Retinal pigment epithelial cell (primary cell): ENCODE results near the gene SLC25A12.

Source experiments
- DNase-seq: peaks from one replicate; pipeline ENCODE4 v3.0.0-alpha.2; 2010; ENCODE audit warnings: low read depth
- H3K4me3 ChIP-seq: 2 replicates; pipeline ENCODE4 v1.5.1; 2011; ENCODE audit warnings: mild to moderate bottlenecking, low read length, control low read depth, moderate library complexity
- TF ChIP-seq, protein P1 (sequence below): conservative IDR thresholded peaks from 2 replicates; pipeline ENCODE4 v1.5.1; 2011; ENCODE audit warnings: low read depth, low read length, control low read depth, inconsistent platforms

The SLC25A12 gene, protein sequence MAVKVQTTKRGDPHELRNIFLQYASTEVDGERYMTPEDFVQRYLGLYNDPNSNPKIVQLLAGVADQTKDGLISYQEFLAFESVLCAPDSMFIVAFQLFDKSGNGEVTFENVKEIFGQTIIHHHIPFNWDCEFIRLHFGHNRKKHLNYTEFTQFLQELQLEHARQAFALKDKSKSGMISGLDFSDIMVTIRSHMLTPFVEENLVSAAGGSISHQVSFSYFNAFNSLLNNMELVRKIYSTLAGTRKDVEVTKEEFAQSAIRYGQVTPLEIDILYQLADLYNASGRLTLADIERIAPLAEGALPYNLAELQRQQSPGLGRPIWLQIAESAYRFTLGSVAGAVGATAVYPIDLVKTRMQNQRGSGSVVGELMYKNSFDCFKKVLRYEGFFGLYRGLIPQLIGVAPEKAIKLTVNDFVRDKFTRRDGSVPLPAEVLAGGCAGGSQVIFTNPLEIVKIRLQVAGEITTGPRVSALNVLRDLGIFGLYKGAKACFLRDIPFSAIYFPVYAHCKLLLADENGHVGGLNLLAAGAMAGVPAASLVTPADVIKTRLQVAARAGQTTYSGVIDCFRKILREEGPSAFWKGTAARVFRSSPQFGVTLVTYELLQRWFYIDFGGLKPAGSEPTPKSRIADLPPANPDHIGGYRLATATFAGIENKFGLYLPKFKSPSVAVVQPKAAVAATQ

DNA sequence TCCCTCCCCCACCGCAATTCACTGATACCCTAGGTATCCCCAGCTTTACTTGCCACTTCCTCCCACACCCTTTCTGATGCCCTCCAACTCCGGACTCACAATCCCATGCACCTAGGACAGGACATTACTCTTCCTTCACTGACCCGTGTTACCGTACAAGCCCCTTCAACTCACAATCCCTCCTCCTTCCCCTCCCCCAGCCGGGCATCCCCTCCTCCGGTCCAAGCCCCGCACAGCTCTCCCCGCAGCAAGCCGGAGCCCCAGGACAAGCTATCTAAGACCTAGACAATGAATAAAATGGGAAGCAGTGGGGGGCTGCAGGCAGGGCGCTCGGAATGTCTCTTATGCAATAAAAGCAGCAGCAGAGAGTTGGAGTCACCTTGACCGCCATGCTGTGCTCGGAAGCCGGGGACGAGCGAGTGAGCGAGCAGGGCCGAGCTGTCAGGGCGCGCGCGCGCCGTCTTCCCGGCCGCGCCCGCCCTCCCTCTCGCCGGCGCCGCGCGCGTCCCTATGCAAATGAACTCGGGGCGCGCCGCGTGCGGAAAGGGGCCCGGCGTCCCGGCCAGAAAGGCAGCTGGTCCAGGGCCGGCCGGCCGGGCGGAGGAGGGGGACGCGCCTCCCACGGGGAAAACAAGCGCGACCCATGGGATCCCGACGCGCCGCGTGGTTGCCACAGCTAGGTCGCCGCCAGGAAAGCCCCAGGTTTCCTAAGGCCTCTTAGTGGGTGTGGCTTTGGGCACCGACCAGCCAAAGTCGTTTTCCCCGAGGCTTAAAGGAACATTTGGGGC lies at the start of gene SLC25A12:
Gene SLC25A12, minus strand, starts transcription at position 421 of the 788 bp plus-strand sequence. Its CDS starts 30 bp downstream, at position 391.
- peak; percentile 31 for DNase-seq
- TF ChIP-seq, protein P1, sequence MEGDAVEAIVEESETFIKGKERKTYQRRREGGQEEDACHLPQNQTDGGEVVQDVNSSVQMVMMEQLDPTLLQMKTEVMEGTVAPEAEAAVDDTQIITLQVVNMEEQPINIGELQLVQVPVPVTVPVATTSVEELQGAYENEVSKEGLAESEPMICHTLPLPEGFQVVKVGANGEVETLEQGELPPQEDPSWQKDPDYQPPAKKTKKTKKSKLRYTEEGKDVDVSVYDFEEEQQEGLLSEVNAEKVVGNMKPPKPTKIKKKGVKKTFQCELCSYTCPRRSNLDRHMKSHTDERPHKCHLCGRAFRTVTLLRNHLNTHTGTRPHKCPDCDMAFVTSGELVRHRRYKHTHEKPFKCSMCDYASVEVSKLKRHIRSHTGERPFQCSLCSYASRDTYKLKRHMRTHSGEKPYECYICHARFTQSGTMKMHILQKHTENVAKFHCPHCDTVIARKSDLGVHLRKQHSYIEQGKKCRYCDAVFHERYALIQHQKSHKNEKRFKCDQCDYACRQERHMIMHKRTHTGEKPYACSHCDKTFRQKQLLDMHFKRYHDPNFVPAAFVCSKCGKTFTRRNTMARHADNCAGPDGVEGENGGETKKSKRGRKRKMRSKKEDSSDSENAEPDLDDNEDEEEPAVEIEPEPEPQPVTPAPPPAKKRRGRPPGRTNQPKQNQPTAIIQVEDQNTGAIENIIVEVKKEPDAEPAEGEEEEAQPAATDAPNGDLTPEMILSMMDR = no peak

DNA sequence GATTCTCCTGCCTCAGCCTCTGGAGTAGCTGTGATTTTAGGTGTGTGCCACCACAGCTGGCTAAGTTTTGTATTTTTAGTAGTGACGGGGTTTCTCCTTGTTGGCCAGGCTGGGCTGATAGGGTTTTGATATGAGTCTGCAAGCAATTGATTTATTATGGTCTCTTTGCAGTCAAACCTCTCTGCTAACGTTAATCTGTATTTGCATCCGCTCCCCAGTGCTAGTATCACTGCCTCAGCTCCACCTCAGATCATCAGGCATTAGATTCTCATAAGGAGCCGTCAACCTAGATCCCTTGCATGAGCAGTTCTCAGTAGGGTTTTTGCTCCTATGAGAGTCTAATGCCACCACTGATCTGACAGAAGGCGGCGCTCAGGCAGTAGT lies 47.3 kb upstream of the SLC25A12 start:
- TF ChIP-seq, protein P1 = no peak
- H3K4me3 ChIP-seq = no peak overlapping the region
- DNase-seq = no peak

More for the DNA sequence above, at the start of gene SLC25A12:
- H3K4me3 ChIP-seq = peak within 1 kb of the TSS; percentile 96

- H3K4me3 ChIP-seq = no peak overlapping the region
- TF ChIP-seq, protein P1 = no peak
- DNase-seq = no peak
Observed at GRCh38 chr2:171939743-171940071, 45.7 kb upstream of the SLC25A12 start.

GRCh38 chr2:171939058-171939742 lies 45.2 kb upstream of the SLC25A12 start:
- H3K4me3 ChIP-seq = no peak overlapping the region
- TF ChIP-seq, protein P1 = no peak
- no peak for DNase-seq

GRCh38 chr2:171930385-171930784 lies 36.3 kb upstream of the SLC25A12 start:
- H3K4me3 ChIP-seq = no peak overlapping the region
- DNase-seq = no peak
- TF ChIP-seq, protein P1 = no peak

DNA sequence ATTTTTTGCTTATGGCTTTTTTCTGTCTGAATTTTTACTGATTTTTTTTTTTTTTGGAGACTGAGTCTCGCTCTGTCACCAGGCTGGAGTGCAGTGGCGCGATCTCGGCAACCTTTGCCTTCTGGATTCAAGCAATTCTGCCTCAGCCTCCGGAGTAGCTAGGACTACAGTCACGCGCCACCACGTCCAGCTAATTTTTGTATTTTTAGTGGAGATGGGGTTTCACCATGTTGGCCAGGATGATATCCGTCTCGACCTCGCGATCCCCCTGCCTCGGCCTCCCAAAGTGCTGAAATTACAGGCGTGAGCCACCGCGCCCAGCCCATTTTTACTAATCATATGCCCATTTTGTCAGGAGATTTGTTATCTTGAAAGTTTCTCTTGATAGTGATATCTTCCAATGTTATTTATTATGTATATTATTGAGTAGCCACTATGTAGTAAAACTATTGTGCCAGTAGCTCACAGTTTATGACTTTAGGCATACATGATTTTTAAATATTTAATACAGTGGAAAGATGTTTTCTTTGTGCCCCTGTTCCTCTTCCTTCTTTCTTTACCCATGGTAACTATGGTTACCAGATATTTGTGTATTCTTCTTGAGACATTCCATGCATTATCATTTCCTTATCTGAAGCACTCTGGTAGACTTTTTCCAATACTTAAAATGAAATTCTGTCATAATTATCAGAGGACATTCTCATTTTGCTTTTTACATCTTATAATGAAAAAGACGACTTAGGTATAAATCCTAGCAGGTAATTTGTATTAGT lies 30.3 kb upstream of the SLC25A12 start:
- no peak for DNase-seq
- TF ChIP-seq, protein P1 = no peak
- no peak overlapping the region for H3K4me3 ChIP-seq
